ENCODE measurements around the gene PARVB.

The PARVB gene

GRCh38 chr22:44063462-44064371 is 39.6 kb downstream of the PARVB start:
- no peak for DNase-seq

- no peak for DNase-seq
These were observed 42.9 kb downstream of the PARVB start for GRCh38 chr22:44067033-44067432.

GRCh38 chr22:44067901-44068300 is 43.8 kb downstream of the PARVB start:
- DNase-seq, result no peak

- no peak for DNase-seq
These were observed 44.5 kb downstream of the PARVB start for GRCh38 chr22:44068422-44069191.

- DNase-seq, result no peak
These were observed 45.9 kb downstream of the PARVB start for GRCh38 chr22:44070029-44070428.

- DNase-seq, result no peak
These were observed 47.8 kb downstream of the PARVB start for GRCh38 chr22:44071781-44072326.

GRCh38 chr22:44074337-44074984 is 50.4 kb downstream of the PARVB start:
- DNase-seq, result no peak

- no peak for DNase-seq
These were observed 50.9 kb downstream of the PARVB start for GRCh38 chr22:44075022-44075421.

GRCh38 chr22:44075670-44076069 is 51.6 kb downstream of the PARVB start:
- DNase-seq, result no peak

GRCh38 chr22:44076825-44077224 is 52.7 kb downstream of the PARVB start:
- no peak for DNase-seq

- no peak for DNase-seq
These were observed 57.1 kb downstream of the PARVB start for GRCh38 chr22:44080936-44081861.

GRCh38 chr22:44082801-44083200 is 58.7 kb downstream of the PARVB start:
- DNase-seq, result no peak

GRCh38 chr22:44084044-44084772 is 60.1 kb downstream of the PARVB start:
- no peak for DNase-seq

- DNase-seq, result no peak
These were observed 61.7 kb downstream of the PARVB start for GRCh38 chr22:44085743-44086270.

- DNase-seq, result no peak
These were observed 62.4 kb downstream of the PARVB start for GRCh38 chr22:44086271-44087088.

- DNase-seq, result no peak
These were observed 63.0 kb downstream of the PARVB start for GRCh38 chr22:44087089-44087430.

GRCh38 chr22:44088976-44089570 is 65.0 kb downstream of the PARVB start:
- no peak for DNase-seq

- no peak for DNase-seq
These were observed 65.8 kb downstream of the PARVB start for GRCh38 chr22:44089717-44090570.

- DNase-seq, result no peak
These were observed 66.4 kb downstream of the PARVB start for GRCh38 chr22:44090571-44090905.
